ENCODE measurements around the gene CASZ1.

CASZ1 gene

DNA sequence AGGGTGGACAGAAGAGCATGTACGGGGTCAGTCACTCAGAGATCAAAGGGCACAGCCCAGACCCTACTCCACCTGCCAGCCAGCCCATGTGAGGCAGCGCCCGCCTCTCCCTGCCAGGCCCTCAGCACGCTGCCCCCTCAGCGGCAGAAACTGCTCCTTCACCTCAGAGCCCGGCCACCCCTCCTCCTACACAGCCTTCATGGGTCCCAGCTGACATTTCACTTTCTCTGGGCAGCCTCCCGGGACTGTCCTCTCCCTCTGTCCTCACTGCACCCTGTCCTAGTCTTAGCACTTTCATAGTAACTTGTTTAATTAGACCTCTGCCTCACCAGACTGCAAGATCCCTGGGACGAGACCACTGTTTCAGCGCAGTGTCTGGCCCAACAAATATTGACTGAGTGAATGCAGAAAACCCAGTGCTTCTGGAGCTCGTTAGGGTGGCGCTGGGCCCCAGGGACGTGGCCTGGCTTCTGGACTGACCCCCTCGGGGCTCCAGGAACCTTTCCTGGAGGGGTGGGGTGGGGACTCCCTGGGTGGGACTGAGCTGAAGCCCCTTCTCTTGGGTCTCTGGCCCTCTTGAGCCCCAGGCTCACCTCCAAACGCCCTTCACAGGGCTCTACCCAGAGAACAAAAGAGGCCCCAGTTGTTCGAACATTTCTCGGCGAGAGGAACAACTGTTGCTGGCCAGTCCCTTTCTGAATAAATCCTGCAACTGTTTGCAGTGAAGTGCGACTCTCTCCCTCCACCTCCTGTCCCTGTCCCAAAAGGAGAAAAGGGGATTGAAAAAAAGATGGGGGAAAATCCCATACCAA, 114.9 kb downstream of the CASZ1 start:
- no peak for DNase-seq

DNA sequence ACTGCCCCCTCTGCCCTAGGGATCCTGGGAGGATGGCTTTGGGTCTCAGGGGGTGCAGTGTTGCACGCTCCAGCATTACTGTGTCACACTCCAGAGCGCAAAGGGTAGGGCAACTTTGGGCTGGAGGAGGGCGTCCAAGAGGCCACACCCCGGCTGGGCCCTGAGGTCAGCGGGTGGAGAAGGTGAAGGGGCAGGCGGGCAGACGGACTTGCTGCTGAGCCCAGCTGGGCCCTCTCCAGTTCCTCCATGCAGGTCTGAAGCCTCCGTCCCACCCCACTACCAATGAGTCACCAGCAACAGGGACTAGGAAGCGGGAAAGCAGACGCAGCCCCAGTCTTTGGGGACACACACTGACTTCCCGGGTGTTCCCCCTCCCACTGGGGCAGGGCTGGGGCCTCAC, 116.0 kb downstream of the CASZ1 start:
- no peak for DNase-seq

DNA sequence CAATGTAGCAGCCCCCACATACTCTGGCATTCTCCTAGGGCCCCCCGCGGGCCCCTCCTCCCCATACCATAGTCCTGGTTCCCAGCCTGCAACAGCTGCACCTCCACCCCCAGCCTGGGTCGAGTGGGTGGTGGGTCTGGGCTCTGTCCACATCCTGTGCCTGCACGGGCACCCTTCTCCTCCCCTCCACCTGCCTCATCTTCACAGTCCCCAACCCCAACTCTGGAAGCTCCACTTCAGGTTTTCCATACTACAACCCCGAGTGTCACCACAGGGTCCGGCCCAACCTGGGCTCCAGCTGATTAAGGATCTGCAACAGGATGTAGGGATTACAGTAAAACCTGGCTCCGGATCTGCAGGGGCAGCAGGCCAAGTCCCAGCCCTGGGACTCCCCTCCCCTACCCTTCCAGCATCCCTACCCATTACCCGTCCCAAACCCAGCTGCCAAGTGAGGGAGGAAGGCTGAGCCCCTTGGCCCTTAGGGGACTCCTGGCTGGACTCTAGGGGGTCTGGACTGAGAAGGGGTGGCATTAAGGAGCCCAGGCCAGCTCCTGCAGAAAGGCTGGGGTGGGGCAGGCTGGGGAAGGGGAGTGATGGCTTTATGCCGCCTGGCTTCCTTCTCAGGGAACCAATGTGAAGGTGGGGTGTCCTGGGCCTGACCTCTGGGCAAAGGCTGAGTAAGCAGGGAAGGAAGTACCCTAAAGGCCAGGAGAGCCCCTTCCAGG, 116.8 kb downstream of the CASZ1 start:
- no peak for DNase-seq

DNA sequence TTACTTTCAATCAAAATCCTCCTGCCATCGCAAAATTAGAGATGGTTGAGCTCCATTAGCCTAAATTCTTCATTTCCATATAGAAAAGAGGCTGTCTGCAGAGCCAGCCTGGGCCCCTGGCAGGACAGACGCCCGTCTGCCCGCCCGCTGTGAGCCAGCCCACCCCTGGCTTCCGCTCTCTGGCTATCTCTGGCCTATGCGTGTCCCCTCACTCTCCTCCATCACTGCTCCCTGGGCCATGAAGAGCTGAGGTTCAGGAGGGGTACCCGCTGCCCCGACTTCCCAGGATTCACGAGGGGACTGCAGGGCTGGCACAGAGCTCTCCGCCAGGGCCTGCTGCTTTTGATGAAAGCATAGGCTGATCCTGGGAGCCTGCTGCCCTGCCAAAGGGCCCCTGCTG, 117.6 kb downstream of the CASZ1 start:
- no peak for DNase-seq

DNA sequence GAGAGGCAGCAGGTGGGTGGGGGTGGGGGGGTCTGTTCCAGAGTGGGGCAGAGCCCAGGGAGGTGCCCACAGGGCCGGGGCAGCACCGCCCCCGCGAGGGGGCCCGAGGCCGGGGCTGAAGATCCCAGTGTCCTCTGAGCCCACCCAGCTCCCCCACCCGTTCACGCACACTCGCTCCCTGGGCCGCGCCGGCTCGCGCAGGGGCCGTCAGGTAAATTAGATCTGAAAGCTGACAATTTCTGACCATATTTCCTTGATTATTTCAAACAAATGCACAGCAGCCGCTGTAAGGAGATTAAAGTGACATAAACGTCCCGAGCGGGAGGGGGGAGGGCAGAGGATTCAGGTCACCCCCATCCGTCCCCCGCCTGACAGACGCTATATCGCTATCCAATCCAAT, 118.0 kb downstream of the CASZ1 start:
- DNase-seq, result no peak

DNA sequence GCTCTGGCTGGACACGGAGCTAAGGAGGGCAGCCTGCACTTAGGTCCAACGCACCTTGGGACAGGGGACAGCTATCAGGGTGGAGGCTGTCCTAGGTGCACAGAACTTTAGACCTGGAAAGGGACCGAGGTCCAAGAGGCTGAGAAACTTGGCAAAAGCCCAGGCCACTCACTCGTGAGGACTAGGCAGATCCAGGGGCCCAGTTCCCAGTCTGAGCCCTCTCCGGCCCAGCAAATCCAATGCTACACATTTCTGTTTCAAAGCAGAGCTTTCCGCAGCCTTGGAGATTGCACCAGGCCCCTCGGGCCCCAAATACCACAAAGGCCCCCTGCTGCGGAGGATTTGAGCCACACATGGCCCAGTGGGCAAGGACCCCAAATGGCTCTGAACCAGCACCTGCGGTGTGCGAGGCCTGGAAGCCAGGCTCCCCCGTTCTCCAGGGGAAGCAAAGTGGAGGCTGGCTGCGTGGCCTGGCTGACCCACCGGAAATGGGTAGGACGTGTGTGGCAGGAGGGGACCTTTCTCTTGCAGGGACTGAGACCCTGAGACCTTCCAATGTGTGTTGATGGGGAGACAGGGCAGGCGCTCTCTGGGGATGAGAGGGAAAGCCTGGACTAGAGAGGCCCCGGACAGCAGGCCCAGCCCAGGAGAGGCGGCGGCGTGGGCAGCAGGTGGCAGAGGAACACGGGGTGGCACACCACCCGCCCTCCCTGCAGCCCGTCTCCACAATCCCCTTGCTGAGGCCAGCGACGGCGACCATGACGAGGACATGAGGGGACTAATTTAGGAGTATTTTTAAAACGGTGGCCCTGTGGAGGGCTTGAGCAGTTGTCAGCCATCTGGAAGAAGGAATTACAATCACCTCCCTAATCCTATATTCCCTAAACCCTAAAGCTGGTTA, 118.7 kb downstream of the CASZ1 start:
- no peak for DNase-seq

DNA sequence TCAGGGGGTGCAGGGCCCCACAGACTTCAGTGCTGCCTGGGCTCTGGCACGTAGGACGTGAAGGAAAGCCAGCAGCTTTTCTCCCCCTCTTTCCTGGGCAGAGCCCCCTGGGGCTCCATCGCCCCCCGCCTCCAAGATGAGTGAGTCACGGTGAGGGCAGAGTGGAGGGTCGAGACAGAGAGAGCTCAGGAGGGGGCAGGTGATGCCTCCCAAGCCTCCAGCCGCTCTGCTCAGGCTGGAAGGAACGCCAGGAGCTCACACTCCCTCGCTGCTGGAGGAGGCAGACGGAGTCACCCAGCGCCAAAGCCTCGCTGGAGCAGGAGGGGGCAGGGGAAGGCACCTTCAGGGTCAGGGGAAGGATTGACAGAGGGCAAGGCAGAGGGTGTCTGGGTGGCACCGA, 119.5 kb downstream of the CASZ1 start:
- no peak for DNase-seq

DNA sequence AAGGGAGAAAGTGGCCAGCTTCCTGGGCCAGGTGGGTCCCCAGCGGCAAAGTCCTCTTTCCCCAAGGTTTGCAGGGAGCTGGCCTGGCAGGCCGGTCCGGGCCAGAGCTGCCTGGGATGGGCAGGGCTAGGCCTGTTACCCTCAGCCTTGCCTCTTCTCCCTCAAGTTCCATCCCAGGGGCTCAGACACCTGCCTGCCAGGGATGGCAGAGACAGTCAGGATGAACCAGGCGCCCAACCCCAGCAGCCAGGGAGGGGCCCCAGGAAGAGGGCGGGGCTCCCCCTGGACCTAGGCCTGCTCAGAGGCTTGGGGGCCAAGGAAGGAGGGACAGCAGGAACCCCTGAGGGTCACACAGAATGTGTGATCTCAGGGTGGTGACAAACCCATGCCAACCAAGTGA, 120.6 kb downstream of the CASZ1 start:
- no peak for DNase-seq

DNA sequence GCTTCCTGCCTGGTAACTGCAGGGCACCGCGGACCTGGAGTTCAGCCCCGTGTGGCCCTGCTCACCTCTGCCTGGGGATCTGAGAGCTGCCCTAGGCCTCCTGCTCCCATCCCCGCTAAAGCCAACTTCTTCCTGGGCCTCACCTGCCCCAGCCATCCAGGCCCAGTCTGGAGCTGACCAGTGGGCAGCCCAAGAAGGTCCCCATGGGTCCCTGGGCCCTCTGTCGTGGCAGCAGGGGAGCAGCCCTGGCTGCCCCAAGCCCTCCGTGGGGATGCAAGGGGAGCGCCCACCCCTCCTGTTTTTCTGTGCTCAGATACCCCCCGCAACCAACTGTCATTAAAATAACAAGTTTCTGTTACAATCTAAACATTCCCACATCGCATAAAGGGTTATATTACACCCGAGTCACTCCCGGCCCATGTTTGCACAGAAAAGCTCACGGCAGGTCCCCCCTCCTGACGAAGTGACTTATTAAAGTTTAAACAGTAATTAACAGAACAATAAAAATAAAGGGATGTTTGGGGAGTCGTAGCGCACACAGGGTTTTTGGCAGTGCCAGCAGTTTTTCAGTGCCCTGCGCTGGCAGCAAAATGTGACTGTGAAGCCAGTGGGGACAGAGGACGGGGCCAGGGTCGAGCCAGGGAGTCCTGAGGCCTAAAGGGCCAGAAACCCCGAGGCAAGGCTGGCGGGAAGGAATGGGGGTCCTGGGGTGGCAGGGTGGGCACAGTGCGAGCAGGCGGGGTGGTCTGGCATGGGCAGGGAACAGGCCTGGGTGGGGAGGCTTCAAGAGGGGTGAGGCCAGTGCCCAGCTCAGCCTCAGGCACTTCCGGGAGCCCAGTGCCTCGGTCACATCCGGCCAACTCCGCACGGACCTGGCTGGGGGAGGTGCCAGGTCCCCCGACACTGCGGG, 121.5 kb downstream of the CASZ1 start:
- no peak for DNase-seq

DNA sequence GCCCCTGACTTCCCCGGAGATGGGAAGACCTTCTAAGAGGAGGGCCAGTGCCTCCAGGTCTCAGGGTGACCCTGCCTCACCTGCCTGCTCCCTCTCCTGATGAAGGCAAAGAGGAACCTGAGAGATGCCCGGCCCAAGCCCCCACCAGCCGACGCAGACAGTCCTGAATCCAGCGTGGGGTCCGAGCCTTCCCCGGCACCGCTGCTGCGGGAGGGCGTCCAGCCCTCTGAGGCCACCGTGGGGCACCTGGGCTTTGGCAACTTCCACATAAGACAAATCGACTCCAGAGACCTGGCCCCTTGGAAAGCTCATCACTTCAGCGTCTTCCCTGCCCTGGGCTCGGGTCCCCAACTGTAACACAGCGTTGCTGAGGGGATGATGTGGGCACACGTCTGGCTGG, 122.2 kb downstream of the CASZ1 start:
- no peak for DNase-seq

DNA sequence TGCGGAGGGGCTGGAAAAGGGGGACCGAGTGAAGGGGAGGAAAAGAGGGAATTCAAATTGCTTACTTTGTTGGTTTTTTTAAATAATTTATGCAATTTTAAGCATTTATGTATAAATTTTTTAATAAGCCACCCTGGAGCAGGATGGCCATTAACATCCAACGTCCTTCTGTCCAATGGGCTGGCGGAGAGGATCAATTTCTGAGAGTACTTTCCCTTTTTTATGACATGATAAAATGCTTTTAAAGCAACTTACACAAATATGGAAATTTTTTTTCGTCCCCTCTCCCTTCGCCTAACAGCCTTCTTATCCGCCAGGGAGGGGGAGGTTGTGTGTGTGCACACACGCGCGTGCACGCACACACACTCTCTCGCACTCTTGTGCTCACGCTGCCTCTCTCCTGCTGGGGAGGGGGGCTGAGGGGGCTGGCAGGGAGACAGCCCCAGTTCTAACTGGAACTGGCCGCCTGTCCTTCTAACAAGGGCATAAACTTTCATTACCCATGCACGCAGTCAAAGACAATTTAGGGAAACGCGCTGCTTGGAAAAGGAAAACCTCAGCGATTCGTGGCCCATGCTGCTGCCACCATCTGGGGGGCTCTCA, 123.2 kb downstream of the CASZ1 start:
- no peak for DNase-seq

DNA sequence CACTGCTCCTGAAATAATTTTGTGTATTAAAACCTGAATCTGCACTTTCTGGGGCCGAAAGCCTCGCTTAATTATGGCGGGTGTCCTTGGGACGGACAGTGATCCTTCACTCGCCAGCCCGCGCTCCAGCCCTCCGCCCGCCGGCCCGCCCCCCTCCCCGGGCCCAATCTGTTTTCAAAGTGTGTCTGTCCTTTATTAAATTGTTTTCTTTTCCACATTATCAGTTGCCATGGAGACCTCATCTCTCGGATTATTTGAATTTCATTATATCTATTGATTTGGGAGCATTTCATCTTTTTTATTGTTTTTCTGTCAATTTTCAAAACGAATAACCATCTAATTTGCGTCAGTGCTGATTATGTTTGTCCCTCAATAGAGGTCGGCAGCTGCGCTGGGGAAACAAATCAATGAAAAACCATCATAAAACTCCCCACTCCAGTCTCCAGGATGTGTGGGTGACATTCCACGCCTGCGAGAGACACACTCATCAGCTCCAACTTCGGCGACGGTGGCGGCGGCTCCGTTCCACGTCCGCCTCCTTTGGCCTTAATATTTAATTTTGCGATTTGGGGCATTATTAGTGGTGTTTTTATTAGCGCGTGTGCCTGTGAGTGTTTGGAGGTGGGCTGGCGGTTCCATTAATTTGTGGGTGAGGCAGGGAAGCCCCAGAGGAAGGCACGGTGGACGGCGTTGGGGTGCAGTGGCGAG, 123.9 kb downstream of the CASZ1 start:
- DNase-seq, result no peak

DNA sequence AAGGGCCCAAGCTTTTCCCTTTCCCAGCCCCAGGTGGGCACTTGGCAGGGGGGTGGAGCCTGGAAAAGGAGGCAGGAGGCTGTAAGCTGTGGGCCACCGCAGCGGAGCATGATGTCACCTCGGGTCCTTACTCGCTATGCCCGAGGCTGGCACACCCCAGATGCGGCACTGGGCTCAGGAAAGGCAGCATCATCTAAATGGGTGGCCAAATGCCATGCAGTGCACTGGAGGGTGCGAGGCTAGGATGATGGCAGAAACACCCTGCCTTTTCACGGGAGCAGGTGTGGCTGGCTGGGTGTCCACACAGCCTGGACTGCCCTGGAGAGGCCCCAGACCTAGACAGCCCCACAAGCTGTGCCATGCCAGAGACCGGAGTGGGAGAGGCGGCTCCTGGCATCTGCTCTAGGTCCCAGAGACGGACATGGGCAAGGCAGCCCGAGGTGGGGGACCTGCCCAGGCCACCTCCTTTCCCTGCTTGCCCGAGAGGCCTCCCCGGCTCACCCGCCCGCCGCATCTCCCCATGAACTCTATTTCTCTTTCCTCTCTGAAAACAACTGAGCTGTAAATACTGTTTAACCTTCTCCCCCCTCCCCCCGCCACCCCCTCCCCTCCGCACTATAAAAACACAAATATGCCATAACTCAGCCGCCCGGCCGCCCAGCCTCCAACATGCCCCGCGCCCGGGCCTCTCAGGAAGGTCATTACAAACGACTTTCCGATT, 124.7 kb downstream of the CASZ1 start:
- no peak for DNase-seq

DNA sequence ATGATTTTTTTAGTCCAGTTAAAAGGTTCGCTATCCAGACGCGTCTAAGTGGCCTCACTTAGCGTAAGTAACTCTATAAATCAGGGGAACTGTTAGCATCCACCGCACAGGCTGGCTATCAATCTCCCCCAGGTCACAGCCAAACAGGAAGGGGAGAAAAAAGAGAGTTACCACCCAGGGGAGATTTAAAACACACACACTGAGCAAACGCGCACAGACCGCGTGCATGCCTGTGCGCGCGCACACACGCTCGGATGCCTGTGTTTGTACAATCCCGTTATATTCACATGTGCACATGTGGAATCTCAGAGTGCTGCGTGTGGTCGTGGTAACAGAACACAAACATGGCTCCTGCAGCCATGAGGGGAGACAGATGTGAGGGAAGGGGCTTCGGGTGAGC, 125.4 kb downstream of the CASZ1 start:
- no peak for DNase-seq

DNA sequence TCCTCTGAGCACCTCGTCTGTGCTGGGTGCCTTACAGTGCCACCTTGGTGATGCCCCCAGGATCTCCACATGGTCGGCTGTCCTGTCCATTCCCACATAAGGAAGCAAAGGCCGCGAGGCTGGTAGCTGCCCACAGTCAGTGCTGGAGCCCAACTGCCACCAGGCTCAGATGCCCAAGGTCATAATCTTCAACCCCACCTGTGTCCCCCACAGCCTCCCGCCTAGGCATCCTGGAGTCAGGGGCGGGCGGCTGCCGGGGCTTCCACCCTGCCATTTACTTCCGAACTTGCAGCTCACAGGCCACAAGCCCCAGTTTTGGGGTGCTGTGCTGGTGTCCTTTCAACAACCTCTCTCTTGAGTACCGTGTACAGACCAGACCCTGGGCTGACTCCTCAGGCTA, 126.3 kb downstream of the CASZ1 start:
- no peak for DNase-seq

DNA sequence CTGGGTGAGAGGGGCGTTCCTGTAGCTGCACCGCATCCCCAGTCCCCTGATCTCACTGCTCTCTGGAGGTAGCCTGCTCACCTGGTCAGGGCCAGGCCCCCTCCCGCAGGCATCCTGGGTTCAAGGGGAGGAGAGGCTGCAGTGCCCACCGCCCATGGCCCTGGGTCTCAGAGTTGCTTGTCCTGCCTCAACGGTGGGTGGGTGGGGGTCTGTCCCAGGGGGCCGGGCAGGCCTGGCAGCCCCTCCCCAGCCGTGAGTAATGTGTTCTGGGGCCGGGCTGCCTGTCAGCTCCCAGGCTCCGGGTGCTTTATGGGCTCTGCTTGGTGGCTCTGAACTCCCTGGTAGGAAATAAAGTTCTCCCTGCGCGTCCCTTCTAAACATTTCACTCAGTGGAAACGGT, 126.9 kb downstream of the CASZ1 start:
- DNase-seq, result no peak

DNA sequence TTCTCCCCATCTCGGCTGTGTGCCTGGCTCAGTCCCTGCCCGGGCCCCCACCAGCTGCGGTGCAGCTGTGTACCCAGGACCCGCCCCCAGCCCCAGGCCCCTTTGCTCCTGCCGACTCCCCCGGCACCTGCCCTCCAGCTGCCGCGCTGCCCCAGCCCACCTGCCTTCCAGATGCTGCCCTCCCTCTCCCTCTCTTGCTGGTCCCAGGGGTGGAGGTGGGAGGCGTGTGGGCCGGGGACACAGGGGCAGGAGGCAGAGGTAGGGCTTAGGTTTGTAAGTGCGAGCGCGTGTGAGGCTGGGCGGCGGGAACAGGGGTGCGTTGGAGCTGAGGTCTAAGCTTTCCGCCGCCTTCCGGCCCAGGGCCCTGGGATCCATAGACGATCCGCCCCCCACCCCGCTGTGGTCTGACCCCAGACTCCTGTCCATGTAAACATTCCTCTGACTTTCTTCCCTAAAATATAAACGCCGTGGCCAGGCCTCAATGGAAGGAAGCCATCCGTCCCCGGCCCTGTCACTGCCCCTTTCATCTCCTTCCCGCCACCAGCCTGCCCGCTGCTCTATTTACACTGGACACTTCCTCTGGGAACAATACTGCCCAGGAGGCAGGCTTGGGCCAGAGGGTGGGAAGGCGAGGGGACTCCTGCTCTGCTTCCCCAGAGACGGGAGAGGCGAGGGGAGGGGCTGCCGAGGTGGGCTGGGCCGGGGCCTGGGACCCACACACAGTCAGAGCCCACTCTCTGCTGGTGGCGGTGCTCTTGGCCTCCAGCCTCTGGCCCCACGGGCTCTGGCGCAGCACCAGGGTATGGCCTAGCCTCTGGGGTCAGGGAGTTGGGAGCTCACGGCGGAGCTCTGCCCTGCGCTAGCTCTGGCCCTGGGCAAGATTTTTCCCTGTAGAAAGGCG, 128.3 kb downstream of the CASZ1 start:
- no peak for DNase-seq

DNA sequence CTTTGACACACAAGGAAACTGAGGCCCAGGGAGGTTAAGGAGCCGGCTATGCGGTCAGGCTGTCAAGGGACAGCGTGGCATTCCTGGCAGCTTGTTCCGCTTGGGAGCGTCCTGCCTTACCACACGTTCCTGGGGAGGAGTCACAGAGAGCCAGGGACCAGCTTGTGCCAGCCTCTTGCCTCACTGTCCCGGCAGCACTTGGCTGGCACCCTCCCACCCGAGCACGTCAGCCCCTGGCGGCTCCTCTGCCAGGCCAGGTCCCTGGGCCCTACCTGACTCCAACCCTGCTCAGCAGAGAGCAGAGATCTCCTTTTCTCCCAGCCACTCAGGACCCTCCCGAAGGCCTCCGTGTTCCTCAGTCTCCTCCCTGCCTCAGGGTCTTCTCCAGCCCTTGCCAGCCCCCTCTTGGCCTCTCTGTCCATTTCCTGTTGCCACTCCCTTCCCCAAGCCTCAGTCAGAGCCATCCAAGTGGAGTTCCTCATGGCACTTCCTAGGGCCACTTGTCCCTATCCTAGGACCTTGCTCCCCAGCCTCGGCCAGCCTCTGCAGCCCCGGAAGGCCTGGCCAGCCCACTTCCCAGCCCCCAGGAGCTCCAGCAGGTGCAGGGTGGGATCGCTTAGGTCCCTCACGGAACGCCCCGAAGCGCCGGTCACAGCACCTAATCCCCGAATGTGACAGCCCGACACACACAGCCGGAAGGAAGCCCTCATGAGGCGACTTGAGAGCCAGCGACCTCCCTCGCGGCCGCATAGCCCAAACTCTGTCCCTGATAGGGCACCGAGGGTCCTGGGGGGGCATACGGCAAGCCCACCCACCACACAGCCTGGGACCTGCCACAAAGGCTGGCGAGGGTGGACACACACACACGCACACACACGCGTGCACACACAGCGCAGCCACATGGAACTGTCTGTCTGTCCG, 130.3 kb downstream of the CASZ1 start:
- no peak for DNase-seq

All from CD4-positive, alpha-beta T cell treated with Interferon gamma for 1 hour (primary cell).